Measurements from ENCODE around the gene ABO.
"Not testable (repeated sequence)": the region's sequence is repeated elsewhere in the genome, so short reads cannot be mapped to it uniquely, and the experiment has no call there.

The ABO gene

DNA sequence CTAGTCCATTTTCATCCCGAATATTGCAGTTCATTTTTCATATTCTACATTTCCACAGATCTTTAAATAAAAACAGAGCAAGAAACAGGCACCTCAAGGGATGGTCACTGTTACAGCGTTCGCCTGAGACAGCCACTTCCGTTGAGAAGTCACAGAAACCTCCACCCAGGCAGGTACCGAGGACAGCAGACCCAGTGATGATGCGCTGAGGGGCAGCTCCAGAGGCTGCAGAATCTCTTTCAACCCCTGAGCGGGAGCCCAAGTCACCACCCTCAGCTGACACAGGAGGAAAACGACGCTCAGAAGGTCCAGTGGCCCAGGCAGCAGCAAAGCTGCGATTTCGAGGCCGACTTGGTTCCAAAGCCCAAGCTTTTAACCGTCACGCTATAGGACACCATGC, 32.8 kb downstream of the ABO start:
- DNase-seq (ENCODE audit: low spot score) = no peak

DNA sequence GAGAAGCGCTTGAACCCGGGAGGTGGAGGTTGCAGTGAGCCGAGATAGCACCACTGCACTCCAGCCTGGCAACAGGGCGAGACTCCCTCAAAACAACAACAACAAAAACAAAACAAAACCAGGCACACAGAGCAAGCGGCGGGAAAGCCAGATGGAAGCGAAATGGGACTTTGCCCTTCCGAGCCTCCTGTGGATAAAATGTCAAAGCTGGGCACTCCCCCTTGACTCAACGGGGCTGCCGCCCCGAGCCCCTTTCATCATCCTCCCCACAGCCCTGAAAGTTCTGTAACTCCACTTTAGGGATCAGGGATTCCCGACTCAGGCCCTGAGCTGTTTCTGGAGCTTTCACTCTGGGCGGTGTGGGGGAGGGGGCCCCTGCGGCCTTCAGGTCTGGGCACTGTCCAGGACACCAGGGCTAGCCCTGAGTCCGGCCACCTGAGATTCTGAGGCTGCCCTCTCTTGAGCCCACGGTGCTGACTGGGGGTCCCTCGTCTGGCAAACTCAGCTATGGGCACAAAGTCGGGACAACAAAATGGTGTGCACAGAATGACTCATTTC, 35.4 kb downstream of the ABO start:
- no peak for DNase-seq (ENCODE audit: low spot score)

DNA sequence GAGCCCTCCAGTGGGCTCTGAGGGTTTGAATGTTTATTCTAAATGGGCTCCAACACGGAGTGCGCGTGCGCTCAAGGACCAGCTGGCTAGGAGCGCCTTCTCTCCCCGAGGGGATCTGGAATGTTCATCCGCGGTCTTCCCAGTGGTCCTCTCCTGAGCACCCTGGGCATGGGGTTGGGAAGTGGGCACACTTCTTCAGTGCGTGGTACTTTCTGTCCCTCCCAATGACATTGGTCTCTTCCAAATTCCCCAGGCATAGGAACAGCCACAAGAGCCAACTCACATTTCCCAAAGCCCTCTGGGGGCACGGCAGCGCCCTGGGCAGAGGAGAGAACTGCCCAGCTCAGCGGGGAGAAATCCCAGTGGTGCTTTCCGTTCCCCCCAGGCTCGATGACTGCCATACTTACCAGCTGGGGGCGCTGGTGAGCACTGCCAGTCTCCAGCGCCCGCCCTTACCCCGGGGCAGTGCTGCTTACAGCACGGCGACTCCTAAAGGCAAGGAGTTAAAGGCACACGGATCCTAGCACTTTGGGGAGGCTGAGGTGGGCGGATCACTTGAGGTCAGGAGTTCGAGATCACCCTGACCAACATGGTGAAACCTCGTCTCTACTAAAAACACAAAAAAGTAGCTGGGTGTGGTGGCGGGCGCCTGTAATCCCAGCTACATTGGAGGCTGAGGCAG, 36.0 kb downstream of the ABO start:
- DNase-seq (ENCODE audit: low spot score) = peak; percentile 25

DNA sequence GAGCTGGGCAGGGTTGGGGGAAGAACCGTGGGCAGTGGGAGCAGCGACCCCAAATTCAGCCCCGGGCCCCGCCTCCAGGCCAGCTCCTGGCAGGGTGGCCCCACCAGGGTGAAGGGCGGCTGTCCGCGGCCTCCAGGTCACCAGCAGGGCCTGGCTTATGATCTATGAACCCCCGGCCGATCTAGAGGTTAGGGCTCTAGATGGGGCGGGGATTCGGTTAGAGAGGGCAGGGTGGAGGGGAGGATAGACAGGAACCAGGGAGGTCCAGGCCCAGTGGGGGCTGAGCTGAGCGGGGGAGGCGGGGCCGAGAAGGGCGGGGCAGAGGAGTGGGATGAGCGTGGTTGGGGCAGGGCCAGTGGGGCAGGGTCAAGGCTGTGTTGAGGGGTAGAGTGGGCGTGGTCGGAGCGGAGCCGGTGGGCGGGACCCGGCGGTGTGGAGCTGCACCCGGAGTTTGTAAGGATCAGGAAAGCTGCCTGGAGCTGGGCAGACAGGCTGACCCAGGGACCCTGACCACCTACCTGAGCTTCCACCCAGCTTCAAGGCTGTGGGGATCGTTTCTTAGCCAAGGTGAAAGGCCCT, 36.6 kb downstream of the ABO start:
- DNase-seq (ENCODE audit: low spot score) = peak; percentile 7

DNA sequence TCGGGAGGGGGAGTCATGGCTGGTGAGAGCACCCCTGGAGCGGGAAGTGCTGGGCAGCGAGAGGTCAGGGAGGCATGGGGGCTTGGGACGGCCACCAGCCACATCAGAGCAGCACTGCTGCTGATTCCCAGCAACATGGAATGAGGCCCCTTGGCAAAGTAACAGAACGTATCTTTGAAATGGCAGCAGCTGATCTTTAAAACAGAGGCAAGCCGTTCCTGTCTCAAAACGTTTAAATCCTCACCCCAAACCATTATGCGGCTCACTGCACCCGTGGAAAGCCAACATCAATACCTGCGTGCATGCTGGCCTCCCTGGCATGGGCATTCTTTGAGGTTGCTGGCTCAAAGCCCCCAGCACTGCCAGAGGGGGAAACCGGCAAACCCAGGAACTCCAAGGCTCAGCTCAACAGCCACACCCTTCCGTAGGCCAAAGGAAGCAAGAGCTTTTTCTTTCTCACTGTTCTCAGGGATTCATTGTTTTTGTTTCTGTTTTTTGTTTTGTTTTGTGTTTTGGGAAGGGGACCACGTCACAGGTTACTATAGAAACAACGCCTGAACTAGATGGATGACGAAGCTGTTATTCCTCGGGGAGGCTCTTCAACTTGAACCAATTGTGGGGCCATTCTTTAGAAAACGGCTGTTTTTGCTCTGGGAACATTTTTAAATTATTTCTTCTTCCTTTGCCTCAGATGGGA, 37.8 kb downstream of the ABO start:
- DNase-seq (ENCODE audit: low spot score) = no peak

DNA sequence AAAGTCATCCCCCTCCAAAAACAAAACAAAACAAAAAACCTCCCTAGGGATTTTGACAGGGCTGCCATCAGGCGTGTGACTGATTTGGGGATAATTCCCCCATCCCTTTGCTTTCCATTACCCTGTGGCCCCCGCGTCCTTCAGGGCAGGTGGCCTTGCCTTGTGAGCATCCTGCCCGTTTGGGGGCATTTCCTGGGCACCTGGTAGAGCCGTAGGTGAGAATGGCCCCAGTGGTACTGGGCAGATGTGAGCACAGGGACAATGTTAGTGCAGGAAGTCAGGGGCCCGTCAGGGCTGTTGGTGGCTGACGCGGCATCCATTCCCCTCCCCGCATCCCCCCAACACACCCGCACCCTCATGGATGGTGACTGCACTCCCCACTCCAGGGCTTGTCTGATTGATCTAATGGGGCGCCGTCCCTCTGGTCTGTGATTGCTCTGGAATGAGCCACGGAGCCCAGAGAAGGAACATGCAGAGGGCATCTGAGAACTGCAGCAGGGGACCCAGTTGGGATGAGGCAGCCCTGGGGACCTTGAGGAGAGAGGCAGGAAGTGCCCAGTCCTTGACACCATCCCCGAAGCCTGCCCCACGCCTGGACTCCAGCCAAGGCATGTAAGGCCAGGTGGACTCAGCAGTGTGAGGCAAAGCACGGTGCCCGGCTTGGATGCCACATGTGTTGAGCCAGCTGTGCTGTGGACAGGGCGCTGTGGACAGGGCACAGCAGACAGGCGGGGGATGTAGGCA, 38.5 kb downstream of the ABO start:
- DNase-seq (ENCODE audit: low spot score) = not testable (repeated sequence)

DNA sequence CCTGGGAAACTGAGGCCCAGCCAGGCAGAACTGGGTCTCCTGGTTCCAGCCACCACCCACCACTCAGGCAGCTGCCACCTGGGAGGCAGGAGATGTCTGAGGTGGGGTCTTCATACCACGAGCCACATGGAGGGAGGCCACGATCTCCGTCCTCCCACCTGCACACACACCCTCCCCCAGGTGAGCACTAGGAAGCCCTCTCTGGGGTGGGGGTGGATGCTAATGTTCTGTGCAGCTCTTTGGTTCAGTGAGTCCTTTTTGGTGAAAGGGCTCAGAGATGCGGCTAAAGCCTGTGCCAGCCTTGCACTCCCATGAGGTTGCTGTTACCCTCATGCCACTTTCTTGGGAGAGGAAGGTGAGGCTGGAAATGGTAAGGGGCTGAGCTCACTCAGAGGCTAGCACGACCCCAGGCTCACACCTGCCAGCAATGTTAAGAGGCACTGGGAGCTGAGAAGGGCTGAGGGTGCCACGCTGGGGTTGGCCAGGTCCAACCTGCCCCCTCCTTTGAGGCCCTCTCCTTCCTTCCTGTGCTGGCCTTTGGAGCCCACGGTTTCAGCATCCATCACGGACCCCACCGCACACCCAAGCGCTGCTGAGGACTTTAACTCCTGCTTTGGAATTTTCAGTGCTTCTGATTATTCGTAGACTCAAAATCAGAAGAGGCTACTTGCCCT, 39.3 kb downstream of the ABO start:
- DNase-seq (ENCODE audit: low spot score) = no peak

DNA sequence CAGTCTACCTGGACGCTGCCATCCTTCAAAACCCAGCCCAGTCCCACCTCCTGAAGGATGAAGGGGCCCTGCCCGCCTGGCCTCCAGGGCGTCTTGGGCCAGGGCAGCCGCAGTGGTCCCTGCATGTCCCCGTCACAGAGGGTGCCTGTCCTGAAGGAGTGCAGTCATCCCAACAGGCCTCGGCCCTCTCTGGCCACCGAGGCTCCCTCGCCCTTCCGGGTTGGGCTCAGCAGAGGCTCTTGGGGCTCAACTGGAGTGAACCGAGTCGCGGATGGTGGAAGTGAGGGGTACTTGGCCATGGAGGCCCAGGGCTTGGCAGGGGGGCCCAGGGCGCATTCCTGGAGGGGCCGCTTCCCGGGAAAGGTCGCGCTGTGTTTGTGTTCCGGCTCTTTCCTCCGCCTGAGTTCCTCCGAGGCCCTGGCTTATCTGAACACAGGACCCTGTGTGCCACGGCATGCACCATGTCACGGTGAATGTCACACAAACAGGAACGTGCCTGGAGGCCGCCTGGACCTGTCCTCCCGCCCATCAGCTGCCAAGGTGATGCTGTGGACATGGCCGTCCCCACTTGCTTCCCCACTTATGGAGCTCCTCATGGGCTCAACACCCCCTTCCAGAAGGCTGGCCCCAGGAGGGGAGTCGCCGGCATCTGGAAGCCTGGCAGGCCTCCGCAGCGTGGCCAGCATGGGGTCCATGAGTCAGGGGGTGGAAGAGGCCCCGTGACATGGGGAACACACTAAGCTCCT, 40.3 kb downstream of the ABO start:
- no peak for DNase-seq (ENCODE audit: low spot score)

DNA sequence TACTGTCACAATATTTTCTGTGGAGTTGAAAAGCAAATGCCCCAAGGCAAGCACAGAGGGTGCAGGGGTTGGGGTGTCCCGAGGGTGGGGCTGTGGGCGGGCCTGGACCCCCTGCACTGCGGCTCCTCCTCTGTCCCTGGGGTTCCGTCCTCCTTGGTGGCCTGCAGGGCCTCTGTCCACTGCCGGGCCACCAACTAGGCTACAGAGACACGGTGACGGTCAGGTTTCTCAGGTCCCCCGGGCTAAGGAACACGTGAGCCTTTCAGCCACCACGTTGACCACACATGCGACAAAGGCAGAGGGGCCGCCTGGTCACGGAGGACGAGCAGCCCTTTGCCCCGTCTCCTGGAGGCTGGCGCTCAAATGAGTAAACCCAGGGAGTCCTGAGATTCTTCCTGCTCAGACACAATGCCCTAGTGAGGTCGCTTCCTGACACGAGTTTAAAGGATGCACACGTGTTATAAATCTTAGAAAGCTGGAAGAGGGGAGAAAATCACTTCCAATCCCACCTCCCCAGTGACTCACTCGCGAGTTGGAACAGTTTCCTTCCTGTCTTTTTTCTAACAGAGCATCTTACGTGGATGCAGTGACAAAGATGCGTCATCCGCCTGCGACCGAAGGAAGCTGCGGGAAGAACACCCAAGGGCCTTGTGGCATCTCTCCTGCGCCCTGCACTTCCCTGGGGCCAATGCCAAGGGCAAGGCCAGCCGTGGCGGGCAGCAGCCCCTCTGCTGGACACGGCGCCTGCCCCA, 41.1 kb downstream of the ABO start:
- DNase-seq (ENCODE audit: low spot score) = no peak

DNA sequence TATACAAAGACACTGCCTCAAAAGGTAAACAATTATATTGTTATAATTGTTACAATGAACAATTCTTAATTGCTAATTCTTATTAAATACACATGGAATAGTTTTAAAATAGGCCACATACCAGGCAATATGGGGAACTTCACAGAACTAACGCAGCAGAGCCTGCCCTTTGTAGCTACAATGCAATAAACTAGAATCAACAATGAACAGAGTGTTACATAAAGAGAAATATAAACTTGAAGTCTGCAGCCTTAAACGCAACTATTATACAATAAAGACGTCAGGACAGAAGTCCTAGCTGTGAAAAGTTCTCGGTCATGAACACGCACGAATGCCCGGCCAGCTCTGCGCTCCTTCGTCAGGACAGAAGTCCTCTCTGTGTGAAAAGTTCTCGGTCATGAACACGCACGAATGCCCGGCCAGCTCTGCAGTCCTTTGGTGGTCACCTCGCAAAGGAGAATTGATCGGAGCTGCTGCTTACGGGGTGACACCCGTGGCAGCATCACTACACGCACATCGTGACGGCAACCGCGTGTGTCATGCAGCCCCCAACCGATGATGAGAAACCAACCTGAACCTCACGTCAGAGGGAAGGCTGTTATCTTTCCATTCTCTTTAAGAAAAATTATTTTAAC, 43.0 kb downstream of the ABO start:
- not testable (repeated sequence) for DNase-seq (ENCODE audit: low spot score)

DNA sequence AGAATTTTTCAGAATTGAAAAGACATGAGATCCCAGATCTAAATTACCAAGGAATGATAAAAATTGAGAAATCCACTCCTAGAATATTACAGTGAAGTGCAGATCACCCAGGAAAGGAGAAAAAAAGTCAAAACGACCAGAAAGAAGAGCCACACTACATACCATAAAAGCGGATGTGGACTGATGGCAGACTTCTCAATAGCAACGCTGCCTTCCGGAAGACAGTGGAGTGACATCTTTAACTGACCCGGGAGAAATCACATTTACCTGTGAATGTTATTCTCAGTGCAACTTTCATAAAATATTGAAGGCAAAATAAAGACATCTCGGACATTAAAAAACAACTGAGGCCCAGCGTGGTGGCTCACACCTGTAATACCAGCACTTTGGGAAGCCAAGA, 44.5 kb downstream of the ABO start:
- not testable (repeated sequence) for DNase-seq (ENCODE audit: low spot score)

DNA sequence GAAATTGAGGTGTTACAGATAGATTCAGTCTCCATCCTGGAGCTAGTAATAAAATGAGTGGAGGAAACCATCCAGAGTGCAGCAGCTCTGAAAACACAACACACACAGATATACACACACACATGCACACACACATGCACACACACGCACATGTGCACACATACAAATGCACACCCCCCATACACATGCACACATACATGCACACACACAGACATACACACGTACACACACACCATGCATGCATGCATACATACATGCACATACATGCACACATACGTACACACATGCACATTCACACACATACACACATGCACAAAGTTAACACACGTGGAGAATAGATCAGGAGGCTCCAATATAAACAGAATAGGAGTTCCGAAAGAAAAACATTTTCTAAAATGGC, 44.9 kb downstream of the ABO start:
- no peak for DNase-seq (ENCODE audit: low spot score)

DNA sequence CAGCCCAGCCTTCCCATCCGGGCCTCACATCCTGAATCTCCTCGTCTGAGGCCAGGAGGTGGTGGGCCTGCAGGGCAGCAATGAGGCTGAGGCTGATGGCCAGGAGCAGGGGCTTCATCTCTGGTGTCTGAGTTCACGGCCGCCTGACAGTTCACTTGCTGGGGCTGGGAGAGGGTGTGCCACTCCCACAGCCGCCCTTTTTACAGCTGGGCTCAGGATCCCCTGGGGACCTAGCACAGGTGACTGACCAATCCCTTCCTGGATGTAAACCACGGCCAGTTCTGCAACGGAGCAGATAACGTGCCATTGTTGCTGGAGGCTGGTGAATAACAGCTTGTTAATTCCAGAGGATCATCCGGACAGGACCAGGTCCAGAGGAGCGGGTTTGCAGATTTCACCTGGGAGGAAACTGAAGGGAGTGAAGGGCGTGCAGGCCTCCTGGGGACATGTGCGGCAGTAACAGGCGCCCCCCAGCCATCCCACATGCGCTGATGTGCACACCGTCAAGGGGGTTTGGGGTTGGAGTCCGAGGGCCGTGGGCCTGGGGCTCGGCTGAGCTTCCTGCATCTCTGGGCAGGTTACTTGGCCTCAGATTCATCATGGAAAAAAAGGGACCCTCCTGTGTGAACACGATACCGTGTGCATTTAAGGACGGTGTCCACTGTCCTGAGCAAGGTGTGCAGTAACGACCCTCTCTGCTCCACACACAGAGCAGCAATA, 46.4 kb downstream of the ABO start:
- not testable (repeated sequence) for DNase-seq (ENCODE audit: low spot score)

DNA sequence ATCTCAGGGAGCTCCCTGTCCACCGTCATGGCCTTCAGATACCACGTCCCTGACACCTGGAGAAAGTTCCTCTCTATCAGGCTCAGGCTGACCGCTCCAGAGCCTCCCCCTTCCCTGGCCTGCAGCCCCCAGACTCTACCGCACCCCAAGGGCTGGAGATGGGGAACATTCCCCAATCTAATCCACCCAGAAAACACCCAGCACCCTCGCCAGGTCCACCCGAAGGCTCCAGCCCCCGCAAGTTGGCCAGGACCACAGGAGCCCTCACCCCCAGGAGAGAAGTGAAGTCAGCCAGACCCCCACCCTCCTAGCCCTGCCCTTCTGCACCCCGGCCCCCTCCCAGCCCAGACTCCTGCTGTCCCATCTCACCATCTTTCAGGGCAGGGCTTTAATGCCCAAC, 47.0 kb downstream of the ABO start:
- DNase-seq (ENCODE audit: low spot score) = not testable (repeated sequence)

DNA sequence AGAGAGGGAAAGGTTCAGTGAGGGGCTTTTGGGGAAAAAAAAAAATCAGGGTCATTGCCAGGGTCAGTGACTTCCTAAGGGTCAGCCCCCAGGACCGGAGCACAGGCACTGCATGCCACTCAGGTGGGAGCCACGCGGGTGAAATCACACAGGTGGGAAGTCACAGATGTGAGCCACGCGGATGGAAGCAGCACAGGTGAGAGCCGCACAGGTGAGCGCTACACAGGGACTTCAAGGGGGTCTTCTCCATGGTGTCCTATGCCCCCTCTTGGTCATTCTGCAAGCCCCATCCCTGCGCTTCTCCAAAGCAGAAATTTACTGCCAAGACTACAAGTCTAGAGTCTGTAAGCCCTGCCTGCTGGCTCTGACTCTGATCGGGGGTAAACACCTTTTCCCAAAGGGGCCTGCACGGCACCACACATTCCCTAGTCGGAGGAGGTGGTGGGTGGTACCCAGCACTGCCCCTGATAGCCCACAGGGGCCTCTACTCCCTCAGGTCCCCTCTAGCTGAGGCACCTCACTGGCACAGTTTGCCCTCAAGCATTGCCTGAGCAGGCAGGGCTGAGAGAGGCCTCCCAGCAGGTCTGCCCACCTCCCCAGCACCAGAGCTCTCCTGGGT, 47.6 kb downstream of the ABO start:
- no peak for DNase-seq (ENCODE audit: low spot score)

DNA sequence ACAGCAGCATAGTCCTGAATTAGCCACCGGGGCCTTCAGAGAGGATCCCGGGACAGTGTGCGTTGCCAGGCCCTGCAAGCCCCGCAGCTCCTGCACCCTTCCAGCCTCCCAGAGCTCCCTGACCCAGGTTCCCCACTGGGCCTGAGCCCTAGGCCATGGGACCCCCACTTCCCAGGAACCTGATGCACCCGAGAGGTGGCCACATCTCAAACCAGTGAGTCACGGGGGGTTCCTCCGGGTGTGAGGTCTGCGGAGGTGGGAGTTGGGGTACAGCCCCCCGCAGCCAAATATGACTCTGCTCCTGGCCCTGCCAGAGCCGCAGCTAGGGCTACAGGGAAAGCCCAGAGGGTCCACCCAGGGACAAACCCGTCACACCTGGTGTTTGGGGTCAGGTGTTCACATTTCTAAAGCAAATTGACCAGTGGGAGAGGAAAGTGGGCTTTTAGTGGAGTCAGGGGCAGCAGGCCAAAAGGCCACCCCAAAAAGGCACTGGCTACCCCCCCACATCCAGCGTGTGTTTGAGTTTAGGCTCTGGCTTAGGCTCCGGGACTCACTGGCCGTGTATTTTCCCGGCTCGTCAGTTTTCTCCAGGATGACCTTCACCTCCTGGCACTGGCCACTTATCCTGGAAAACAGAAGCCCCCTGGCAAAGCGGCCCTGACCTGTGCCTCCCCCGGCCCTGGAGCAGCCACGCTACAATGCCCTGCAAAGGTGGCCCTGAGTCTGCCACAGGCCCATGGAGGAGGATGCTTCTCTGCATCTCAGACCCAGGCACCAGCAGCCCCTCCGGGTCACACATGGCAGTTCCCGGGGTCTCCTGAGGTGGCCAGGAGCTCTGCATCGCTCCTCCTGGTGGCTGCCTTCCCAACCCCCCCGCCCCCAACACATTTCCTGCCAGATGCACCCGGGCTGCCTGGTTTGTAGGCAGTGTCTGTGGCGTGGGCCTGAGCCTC, 48.5 kb downstream of the ABO start:
- no peak for DNase-seq (ENCODE audit: low spot score)

DNA sequence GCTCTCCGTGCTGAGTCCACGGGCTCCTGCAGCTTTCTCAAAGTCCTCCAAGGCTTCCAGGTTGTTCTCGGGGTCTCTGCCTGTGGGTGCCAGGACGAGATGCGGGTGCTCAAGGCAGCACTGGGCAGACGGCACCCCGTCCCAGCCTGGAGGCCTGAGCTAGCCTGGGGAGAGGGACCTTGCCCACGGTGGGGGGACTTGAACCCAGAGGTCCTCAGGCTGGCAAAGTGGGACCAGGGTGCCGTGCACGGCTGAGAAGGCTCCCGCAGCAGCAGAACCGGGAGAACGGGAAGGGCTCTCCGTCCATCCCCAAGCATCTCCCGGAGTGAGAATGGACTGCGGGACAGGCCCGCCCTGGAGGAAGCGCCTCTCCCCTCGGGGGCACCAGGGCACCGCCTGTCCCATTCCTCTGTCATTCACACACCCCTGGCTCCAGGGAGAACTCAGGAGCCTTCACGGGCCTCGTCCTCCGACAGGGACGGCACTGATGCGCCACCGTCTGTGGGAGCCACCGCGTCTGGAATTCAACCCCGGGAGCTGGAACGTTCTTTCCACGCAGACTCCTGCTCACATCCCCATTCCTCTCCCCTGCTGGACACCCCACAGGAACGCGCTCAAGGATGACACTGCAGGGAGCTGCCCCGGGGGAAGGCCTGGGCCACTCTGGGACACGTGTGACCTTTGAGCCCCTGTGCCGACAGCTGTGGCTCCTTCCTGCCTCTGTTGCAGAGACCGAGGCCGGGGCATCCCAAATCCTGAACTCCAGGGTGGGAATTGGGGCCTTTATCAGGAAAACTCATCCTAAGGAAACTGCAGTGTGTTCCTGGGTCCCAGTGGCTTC, 49.6 kb downstream of the ABO start:
- DNase-seq (ENCODE audit: low spot score) = no peak
